GM18951 (cell line): ENCODE data around the gene TMEM201.

Source experiments
- POLR2A ChIP-seq: IDR thresholded peaks from 4 replicates; pipeline ENCODE4 v1.6.1; 2011; ENCODE audit warnings: mild to moderate bottlenecking; ENCODE audit not compliant: insufficient read length, insufficient read depth; ENCODE audit errors: extremely low read depth
- in situ Hi-C: fragments of 300-500 bp; cut with MboI; formaldehyde crosslinking; loops from one replicate; pipeline ENCODE4 v1.12.0; 2022; ENCODE audit warnings: low sequenced_read_pairs, mixed read lengths, inconsistent platforms; ENCODE audit not compliant: unreplicated experiment

TMEM201 gene, protein sequence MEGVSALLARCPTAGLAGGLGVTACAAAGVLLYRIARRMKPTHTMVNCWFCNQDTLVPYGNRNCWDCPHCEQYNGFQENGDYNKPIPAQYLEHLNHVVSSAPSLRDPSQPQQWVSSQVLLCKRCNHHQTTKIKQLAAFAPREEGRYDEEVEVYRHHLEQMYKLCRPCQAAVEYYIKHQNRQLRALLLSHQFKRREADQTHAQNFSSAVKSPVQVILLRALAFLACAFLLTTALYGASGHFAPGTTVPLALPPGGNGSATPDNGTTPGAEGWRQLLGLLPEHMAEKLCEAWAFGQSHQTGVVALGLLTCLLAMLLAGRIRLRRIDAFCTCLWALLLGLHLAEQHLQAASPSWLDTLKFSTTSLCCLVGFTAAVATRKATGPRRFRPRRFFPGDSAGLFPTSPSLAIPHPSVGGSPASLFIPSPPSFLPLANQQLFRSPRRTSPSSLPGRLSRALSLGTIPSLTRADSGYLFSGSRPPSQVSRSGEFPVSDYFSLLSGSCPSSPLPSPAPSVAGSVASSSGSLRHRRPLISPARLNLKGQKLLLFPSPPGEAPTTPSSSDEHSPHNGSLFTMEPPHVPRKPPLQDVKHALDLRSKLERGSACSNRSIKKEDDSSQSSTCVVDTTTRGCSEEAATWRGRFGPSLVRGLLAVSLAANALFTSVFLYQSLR

DNA sequence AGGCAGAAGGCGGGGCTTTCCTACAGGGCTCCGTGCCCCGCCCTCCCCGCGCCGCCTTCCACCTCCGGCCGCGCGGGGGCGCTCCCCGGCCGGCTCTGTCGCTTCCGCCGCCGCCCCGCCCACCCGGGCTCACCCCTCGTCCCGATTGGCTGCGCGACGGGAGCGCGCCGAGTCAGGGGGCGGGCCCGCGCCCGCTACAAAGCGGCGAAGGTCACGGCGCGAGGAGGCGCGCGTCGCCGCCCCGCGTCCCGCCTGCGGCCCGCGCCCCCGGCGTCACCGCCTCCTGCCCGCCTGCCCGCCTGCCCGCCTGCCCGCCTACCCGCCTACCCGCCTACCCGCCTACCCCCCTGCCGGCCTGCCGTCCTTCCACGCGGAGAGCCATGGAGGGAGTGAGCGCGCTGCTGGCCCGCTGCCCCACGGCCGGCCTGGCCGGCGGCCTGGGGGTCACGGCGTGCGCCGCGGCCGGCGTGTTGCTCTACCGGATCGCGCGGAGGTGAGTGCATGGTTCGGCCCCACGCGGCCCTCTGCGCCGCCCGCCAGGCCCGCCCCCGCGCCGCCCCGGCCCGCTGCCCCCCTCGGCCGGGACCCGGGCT lies at the start of gene TMEM201:
TSS of gene TMEM201 (plus strand) at position 361 of the 593 bp plus-strand sequence. CDS start at position 381, 20 bp downstream.
- in situ Hi-C loops = no loop called here
- TF ChIP-seq POLR2A = peak; percentile 64

DNA sequence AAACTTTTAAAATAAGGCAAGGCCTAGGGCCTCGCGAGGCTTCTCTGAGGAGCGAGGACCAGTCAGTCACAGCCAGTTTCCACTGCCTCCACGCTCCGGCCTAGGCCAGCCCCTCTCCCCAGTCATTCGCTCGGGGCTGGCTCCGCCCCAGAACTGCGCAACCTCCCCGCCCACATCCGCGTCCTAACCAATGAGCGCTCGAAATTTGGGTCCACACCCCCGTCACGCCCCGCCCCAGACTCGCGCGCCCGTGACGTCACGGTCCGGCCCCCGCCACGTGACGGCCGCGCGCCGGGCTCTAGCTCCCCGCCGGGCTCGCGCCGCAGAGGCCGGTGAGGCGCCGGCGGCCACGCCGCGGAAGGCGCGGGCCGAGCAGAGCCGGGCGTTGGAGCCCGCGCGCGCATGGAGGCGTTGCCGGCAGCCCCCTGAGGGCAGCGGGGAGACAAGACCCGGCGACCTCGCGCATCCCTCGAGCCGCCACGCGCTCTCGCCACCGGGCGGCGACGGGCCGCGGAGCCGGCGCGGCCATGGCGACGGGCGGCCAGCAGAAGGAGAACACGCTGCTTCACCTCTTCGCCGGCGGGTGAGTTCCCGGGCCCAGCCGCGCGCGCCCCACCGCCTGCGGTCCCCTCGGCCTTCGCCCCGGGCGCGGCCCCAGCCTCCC lies 49.4 kb upstream of the TMEM201 start, which contains the start of gene SLC25A33:
TSS of gene SLC25A33 (plus strand) at position 301 of the 664 bp plus-strand sequence. CDS start at position 528, 227 bp downstream.
- TF ChIP-seq POLR2A = peak; percentile 96
- in situ Hi-C loops = no loop called here

DNA sequence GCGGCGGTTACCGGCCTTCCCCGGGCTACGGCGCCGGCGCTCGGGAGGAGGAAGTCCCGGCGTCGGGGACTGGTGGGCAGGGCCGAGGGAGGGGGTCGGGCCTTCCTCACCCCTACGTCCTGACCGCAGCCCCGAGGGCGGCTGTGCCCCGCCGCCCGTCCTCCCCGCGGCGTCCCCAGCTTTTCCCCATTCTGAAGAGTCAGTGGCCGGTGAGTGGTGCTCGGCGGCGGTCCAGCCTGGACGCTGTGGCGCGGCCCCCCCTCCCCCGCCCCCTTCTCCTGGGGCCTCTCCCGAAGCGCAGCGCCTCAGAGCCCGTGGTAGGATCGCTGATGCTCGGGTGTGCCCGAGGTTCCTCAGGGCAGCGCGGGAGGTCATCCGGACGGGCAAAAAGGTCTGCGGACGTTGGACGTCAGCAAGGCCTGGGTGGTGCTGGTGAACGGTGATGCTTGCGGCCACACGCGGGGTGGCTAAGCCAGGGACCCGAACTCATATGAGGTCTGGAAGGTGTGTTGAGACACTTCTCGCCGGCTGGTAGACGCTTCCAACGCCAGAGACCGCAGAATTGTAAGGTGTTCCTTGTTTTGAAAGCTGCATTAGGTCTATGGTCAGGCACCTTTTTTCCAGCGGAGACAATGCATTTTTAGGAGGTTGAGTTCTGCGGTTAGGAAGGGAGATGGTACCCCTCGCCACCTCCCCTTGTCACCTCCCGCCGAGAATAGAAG lies 48.7 kb upstream of the TMEM201 start:
- in situ Hi-C loops = no loop called here

DNA sequence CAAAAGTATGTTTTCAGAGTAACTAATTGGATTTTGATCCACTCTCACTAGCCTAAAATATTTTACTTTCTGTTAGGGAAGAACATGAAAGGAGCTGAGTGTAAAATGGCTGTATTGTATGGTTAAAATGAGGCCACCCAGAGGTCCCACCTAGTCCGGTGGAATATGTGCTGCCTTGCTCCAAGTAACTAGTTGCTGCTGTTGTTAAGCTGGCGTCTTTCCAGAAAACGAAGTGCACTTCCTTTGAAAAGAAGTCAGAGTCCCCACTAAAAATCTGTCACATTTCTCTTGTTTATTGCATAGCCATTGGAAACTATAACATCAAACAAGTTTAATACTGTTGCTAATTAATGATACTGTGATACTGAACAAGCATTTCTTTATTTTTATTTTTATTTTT lies 46.3 kb upstream of the TMEM201 start:
- in situ Hi-C loops = no loop called here
- no peak for TF ChIP-seq POLR2A

More for the DNA sequence above, 48.7 kb upstream of the TMEM201 start:
- TF ChIP-seq POLR2A = no peak

DNA sequence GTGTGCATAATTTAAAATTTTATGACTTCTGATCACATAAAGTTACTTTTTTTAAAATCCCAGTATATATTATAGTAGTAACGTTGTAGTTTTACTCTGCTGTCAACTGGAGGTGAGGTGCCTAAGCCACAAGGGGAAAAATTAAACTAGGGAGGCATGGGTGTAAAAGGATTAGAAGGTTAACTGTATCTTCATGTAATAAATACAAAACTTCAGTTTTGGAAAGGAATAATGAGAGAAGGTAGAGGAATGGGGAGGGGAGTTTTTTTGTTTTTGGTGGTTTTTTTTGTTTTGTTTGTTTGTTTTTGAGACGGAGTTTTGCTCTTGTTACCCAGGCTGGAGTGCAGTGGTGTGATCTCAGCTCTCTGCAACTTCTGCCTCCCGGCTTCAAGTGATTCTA lies 43.8 kb upstream of the TMEM201 start:
- in situ Hi-C loops = no loop called here
- TF ChIP-seq POLR2A = no peak

DNA sequence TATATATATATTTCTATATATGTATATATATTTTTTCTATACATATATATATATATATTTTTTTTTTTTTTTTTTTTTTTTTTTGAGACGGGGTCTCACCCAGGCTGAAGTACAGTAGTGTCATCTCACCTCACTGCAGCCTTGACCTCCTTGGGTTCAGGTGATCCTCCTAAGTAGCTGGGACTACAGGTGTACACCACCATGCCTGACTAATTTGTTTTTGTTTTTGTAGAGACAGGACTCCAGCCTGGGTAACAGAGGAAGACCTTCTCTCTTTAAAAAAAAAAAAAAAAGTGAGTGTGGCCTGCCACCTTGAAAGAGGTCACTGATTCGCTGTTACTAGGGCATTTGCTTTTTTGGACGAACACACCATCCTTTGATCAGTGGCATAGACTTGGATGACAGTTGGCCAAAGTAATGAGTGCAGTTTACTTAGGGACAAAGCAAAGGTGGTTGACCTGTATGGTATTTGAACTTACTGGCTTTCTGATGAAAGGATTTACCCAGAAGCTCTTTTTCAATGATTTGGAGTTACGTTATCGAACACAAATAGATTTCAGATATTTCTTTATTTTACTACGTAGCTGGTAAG lies 38.7 kb upstream of the TMEM201 start:
- in situ Hi-C loops = no loop called here
- TF ChIP-seq POLR2A = no peak

DNA sequence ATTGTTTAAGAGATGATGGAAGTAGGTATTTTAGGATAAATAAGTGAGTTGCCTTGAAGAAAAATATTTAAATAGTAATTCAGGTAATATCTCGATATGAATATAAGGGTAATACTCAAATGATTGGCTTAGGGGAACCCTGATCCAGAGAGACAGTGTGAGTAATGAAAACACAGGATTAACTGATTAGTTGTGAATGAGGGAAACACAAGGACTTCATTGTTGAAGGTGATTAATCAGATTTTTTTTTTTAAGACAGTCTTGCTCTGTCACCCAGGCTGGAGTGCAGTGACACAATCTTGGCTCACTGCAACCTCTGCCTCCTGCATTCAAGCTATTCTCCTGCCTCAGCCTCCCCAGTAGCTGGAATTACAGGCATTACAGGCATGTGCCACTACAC lies 36.7 kb upstream of the TMEM201 start:
- TF ChIP-seq POLR2A = no peak
- in situ Hi-C loops = no loop called here

DNA sequence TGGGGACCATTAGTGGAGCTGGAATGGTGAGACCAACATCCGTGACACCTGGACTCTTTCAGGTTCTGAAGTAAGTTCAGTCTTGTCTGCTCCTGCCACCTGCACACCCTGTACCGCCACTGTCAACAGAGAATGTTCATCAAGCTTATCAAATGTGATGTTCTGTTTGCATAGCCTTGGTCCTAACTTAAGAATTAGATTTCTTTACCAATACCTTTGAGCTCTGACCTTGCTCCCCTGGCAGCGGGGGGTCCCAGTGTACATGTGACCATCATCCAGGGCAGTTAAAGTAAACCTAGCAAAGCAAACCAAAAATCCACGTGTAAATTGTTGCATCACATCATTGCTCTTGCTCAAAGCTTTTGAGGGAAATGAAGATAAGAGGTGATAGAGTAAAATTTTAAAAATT lies 35.0 kb upstream of the TMEM201 start:
- TF ChIP-seq POLR2A = no peak
- in situ Hi-C loops = no loop called here

DNA sequence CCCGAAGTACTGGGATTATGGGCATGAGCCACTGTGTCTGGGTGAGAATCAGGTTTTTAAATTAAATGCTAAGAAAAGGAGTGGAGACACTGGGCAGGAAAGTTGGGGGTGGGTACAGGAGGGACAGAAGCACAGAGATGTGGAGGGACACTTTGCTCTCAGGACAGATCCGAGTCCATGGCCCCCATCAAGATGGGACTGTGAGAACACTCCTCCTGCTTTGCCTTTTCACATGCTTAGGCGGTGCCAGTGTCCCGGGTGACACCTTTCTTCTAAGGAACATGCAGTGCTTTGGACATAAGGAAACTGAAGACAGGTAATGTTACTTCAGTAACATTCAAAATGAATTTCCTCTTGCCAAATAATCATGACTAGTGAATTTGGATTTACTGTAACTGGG lies 32.8 kb upstream of the TMEM201 start:
- no peak for TF ChIP-seq POLR2A
- in situ Hi-C loops = no loop called here

DNA sequence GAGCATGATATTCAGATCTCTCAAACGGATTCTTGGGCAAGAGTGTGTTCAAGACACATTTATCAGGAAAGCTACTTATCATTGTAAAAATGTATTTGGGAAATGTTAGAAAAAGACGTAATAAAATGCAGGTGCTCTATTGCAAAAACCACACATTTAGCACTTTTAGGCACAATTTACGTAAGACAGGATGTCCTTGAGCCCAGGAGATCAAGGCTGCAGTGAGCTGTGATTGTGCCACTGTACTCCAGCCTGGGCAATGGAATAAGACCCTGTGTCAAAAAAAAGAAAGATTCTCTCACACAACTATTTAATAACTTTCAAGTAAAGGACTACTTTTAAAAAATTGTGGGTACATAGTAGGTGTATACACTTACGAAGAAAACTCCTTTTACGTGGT lies 31.1 kb upstream of the TMEM201 start:
- TF ChIP-seq POLR2A = no peak

DNA sequence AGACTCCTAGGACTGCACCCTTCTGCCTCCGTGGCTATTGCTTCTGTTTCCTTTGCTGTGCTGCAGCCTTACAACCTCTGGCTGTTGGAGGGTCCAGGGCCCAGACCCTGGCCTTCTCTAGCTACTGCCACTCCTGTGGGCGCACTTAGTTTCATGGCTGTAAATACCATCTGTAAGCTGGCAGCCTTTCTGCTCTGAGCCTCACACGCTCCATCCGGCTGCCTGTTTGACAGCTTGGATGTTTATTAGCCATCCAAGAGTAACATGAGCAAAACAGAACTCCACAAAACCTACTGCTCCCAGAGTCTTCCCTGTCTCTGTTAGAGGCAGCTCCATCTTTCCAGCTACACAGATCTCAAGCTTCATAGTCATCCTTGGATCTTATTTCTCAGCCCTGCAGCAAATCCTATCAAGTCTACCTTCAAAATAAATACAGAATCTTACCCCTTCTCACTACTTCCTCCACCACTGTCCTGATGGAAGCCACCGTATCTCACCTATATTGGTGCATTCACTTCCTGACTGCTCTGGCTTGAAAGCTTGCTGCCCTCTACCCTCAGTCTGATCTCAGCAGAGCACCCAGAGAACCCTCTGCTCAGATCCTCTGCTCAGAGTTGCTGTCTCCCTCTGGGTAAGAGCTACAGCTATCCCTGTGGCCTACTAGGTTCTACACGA lies 30.3 kb upstream of the TMEM201 start:
- in situ Hi-C loops = no loop called here
- no peak for TF ChIP-seq POLR2A

More for the DNA sequence above, 31.1 kb upstream of the TMEM201 start:
- in situ Hi-C loops = no loop called here
